HG02678 (cell line): Measurements from ENCODE around the gene DCPS.
"Not testable (repeated sequence)": the region's sequence is repeated elsewhere in the genome, so short reads cannot be mapped to it uniquely, and the experiment has no call there.

Experiments
- ATAC-seq: cut with Tn5 transposase; IDR thresholded peaks from one replicate; pipeline ENCODE4 v1.9.1; 2021; ENCODE audit warnings: mild to moderate bottlenecking, moderate library complexity; ENCODE audit not compliant: unreplicated experiment

Gene DCPS

GRCh38 chr11:126303623-126304456 lies at the start of gene DCPS:
TSS of gene DCPS (plus strand) at chr11:126304060. CDS start at chr11:126304081, 21 bp downstream.
- peak; percentile 84 for ATAC-seq

GRCh38 chr11:126254819-126255218 lies 49.0 kb upstream of the DCPS start:
- ATAC-seq = no peak

- ATAC-seq = not testable (repeated sequence)
Measured at GRCh38 chr11:126255507-126255906, 48.4 kb upstream of the DCPS start.

GRCh38 chr11:126256216-126256615 lies 47.6 kb upstream of the DCPS start:
- ATAC-seq = no peak

- ATAC-seq = no peak
Measured at GRCh38 chr11:126257144-126257543, 46.7 kb upstream of the DCPS start.

- ATAC-seq = no peak
Measured at GRCh38 chr11:126257764-126258163, 46.1 kb upstream of the DCPS start.

GRCh38 chr11:126262216-126262615 lies 41.6 kb upstream of the DCPS start:
- no peak for ATAC-seq

GRCh38 chr11:126263489-126263888 lies 40.4 kb upstream of the DCPS start:
- ATAC-seq = no peak

GRCh38 chr11:126265811-126266210 lies 38.0 kb upstream of the DCPS start:
- no peak for ATAC-seq

GRCh38 chr11:126267650-126268049 lies 36.2 kb upstream of the DCPS start:
- ATAC-seq = no peak

- ATAC-seq = peak; percentile 3
Measured at GRCh38 chr11:126268361-126268707, 35.5 kb upstream of the DCPS start.

GRCh38 chr11:126268708-126269579 lies 34.9 kb upstream of the DCPS start, which contains the start of the genes FOXRED1 and SRPRA:
TSS of gene FOXRED1 (plus strand) at chr11:126269154. CDS start at chr11:126269207, 53 bp downstream.
TSS of gene SRPRA (minus strand) at chr11:126268895. CDS start at chr11:126268804, 91 bp downstream.
- peak; percentile 99 for ATAC-seq

GRCh38 chr11:126277322-126277721 lies 26.5 kb upstream of the DCPS start:
- ATAC-seq = no peak

- ATAC-seq = no peak
Measured at GRCh38 chr11:126277780-126278179, 26.1 kb upstream of the DCPS start.

GRCh38 chr11:126279191-126279590 lies 24.7 kb upstream of the DCPS start:
- no peak for ATAC-seq

- no peak for ATAC-seq
Measured at GRCh38 chr11:126280595-126280994, 23.3 kb upstream of the DCPS start.

GRCh38 chr11:126281245-126281644 lies 22.6 kb upstream of the DCPS start:
- ATAC-seq = no peak

- no peak for ATAC-seq
Measured at GRCh38 chr11:126281666-126282175, 22.1 kb upstream of the DCPS start.

GRCh38 chr11:126282361-126282735 lies 21.5 kb upstream of the DCPS start:
- ATAC-seq = peak; percentile 28

- ATAC-seq = peak; percentile 68
Measured at GRCh38 chr11:126282736-126283591, 20.9 kb upstream of the DCPS start, which contains the start of gene TIRAP. TSS of gene TIRAP (plus strand) at chr11:126283093. CDS start at chr11:126290895, 7,802 bp downstream.
